Endothelial cell of umbilical vein (primary cell): ENCODE results near the gene KRT82. TPM values are rescaled to one million over a fixed set of nuclear protein-coding genes. Genes with fewer than 3 reads are reported as not detected.

ENCODE experiments used
- BruUV-seq: library from RNA; stranded (reverse); fragments of 400-500 nt; replicated peaks from 2 replicates; lab custom pipeline; 2021; lab: Mats Ljungman, UMichigan
- CTCF ChIA-PET: fragments of 300-600, 350-600 bp; sonication (Branson Sonifier 250); formaldehyde crosslinking; loops from one replicate; lab custom pipeline; 2021; ENCODE audit warnings: antibody characterized with exemption, inconsistent platforms; lab: Charles Lee
- POLR2A ChIA-PET: fragments of 300-600, 350-600 bp; sonication (Branson Sonifier 250); formaldehyde crosslinking; loops from one replicate; lab custom pipeline; 2021; ENCODE audit warnings: antibody characterized with exemption, inconsistent platforms; lab: Charles Lee
- DNase-seq: peaks from one replicate; pipeline ENCODE4 v3.0.0-alpha.2; 2011; ENCODE audit warnings: low read depth, low spot score
- FAIRE-seq: peaks from 2 replicates; lab custom pipeline; 2011; peaks lifted over from hg19 to GRCh38; lab: Jason Lieb, UNC
- H2AFZ ChIP-seq: 2 replicates; pipeline ENCODE4 v1.6.0; 2012; ENCODE audit warnings: low read depth, low read length, control low read depth, inconsistent platforms
- H3K27ac ChIP-seq: 2 replicates; pipeline ENCODE4 v1.5.1; 2011; ENCODE audit warnings: low read depth, mild to moderate bottlenecking, control low read depth, low read length, moderate library complexity; ENCODE audit not compliant: insufficient read depth
- H3K27me3 ChIP-seq, 2 experiments: 2 replicates each; pipeline versions ENCODE4 v1.6.0 to v1.6.1; 2011; ENCODE audit warnings: low read length in 2 of 2, mixed read lengths in 1 of 2; ENCODE audit not compliant: control insufficient read depth in 2 of 2, insufficient read depth in 2 of 2
- H3K36me3 ChIP-seq, 2 experiments: 2 replicates in 1 of 2; 3 replicates in 1 of 2; pipeline ENCODE4 v1.5.1; 2011; ENCODE audit warnings: low read length in 2 of 2, mild to moderate bottlenecking in 1 of 2, moderate library complexity in 1 of 2; ENCODE audit not compliant: control insufficient read depth in 2 of 2, insufficient read depth in 2 of 2; ENCODE audit errors: extremely low read depth in 1 of 2
- H3K4me1 ChIP-seq: 3 replicates; pipeline ENCODE4 v1.5.1; 2011; ENCODE audit warnings: mild to moderate bottlenecking, low read length; ENCODE audit not compliant: control insufficient read depth, insufficient read depth; ENCODE audit errors: extremely low read depth
- H3K4me2 ChIP-seq: 2 replicates; pipeline ENCODE4 v1.6.1; 2011; ENCODE audit warnings: low read length, control low read depth, mixed read lengths; ENCODE audit not compliant: insufficient read depth
- H3K4me3 ChIP-seq, 3 experiments: fragments of 200-600 bp in 1 of 3; sonication (generic), shearing (Covaris generic) in 1 of 3; replicated peaks in 1 of 3; 2 replicates each; pipeline ENCODE4 v1.5.1; 2011 to 2016; ENCODE audit warnings: control low read depth in 3 of 3, low read length in 3 of 3, mild to moderate bottlenecking in 2 of 3, inconsistent platforms in 1 of 3, low read depth in 1 of 3, moderate library complexity in 1 of 3; ENCODE audit not compliant: insufficient read depth in 1 of 3
- H3K79me2 ChIP-seq: 2 replicates; pipeline ENCODE4 v1.6.0; 2012; ENCODE audit warnings: low read length, inconsistent platforms; ENCODE audit not compliant: control insufficient read depth, insufficient read depth
- H3K9ac ChIP-seq: replicated peaks from 2 replicates; pipeline ENCODE3; 2011; ENCODE audit warnings: low read length, control low read depth; ENCODE audit not compliant: insufficient read depth; ENCODE audit errors: extremely low read depth
- H3K9me1 ChIP-seq: replicated peaks from 3 replicates; pipeline ENCODE4 v1.6.0; 2011; ENCODE audit warnings: mild to moderate bottlenecking, low read length; ENCODE audit not compliant: control insufficient read depth, insufficient read depth; ENCODE audit errors: extremely low read depth
- H3K9me3 ChIP-seq: replicated peaks from 2 replicates; pipeline ENCODE4 v1.5.1; 2012; ENCODE audit warnings: low read length, inconsistent platforms; ENCODE audit not compliant: control insufficient read depth, insufficient read depth
- H4K20me1 ChIP-seq: replicated peaks from 2 replicates; pipeline ENCODE3; 2011; ENCODE audit warnings: mild to moderate bottlenecking, low read length; ENCODE audit not compliant: control insufficient read depth, insufficient read depth; ENCODE audit errors: extremely low read depth
- CTCF ChIP-seq, 2 donors: IDR thresholded peaks; 1 replicate in 1 of 2; 2 replicates in 1 of 2; pipeline ENCODE4 v1.5.1; 2011; ENCODE audit warnings: low read length in 2 of 2, mild to moderate bottlenecking in 2 of 2, moderate library complexity in 2 of 2, control low read depth in 1 of 2, inconsistent platforms in 1 of 2, low read depth in 1 of 2; ENCODE audit not compliant: insufficient read depth in 1 of 2; ENCODE audit errors: extremely low read depth in 1 of 2
- EZH2 ChIP-seq: IDR thresholded peaks from 2 replicates; pipeline ENCODE4 v1.6.1; 2012; ENCODE audit warnings: borderline replicate concordance, low read depth, mild to moderate bottlenecking, moderate library complexity, low read length, inconsistent platforms; ENCODE audit not compliant: severe bottlenecking
- FOS ChIP-seq: IDR thresholded peaks from 2 replicates; pipeline ENCODE4 v1.6.1; 2011; ENCODE audit warnings: mild to moderate bottlenecking, low read length, moderate library complexity, borderline replicate concordance; ENCODE audit not compliant: insufficient read depth
- JUN ChIP-seq: IDR thresholded peaks from 2 replicates; pipeline ENCODE4 v1.6.1; 2011; ENCODE audit warnings: borderline replicate concordance, low read depth; ENCODE audit not compliant: insufficient read length, insufficient read depth
- MAX ChIP-seq: IDR thresholded peaks from 2 replicates; pipeline ENCODE4 v1.6.1; 2011; ENCODE audit not compliant: insufficient read depth, insufficient read length
- MYC ChIP-seq: IDR thresholded peaks from one replicate; pipeline ENCODE4 v1.6.1; 2011; ENCODE audit warnings: mild to moderate bottlenecking, low read depth, low read length
- POLR2A ChIP-seq: IDR thresholded peaks from 2 replicates; pipeline ENCODE4 v1.6.1; 2012; ENCODE audit warnings: low read depth, mild to moderate bottlenecking, control low read depth, low read length
- POLR2AphosphoS5 ChIP-seq: IDR thresholded peaks from 2 replicates; pipeline ENCODE4 v1.6.1; 2012; ENCODE audit warnings: low read depth, mild to moderate bottlenecking, control low read depth, low read length, moderate library complexity; ENCODE audit not compliant: insufficient read depth
- dilution Hi-C: fragments of 300-500 bp; cut with MboI; formaldehyde crosslinking; loops from one replicate; pipeline ENCODE4 v1.15.0; 2019; ENCODE audit warnings: low sequenced_read_pairs; ENCODE audit not compliant: extremely low pct_ligation_motif_present
- intact Hi-C: fragments of 100-400 bp; cut with micrococcal nuclease; formaldehyde crosslinking; loops from one replicate; pipeline ENCODE4 v1.10.0; 2022
- polyA plus RNA-seq, 4 experiments: library from polyadenylated mRNA; depleted of rRNA in 3 of 4; stranded (reverse) in 3 of 4; unstranded in 1 of 4; fragments of >200 nt; gene quantifications; 2 replicates each; pipeline versions ENCODE4 v1.2.1 to v1.2.3, GENCODE V29; 2011 to 2012; ENCODE audit warnings: missing spikeins in 1 of 4
- total RNA-seq: library from RNA; stranded (reverse); gene quantifications from 2 replicates; pipeline ENCODE4 v1.2.3, GENCODE V29; 2021

Gene KRT82
- total and polyA plus RNA-seq, 2 donors (not counting 3 experiments of a cell fraction or from before 2014, with no cell fraction given), result not detected

- no peak overlapping the region for H2AFZ ChIP-seq
- no peaks in the 10 kb centered on the region for H3K9me3 ChIP-seq
- intact Hi-C loops (no loop called here), dilution Hi-C loops (no loop called here)
- no peak for TF ChIP-seq POLR2A
- TF ChIP-seq MAX, result no peak
- no peak for TF ChIP-seq CTCF (IDR thresholded peaks at IDR 0.05; ENCODE audit: extremely low read depth in 1 of 2, insufficient read depth in 1 of 2, low read depth in 1 of 2, low read length in 2 of 2)
- no peak for TF ChIP-seq EZH2
- no peak for TF ChIP-seq JUN
- no peak for TF ChIP-seq FOS
- no peak for TF ChIP-seq POLR2AphosphoS5
- no peak for TF ChIP-seq MYC
- no peaks in the 10 kb centered on the region for H4K20me1 ChIP-seq
- H3K9me1 ChIP-seq, result no peaks in the 10 kb centered on the region
- FAIRE-seq (no peak), DNase-seq (no peak)
- H3K27ac ChIP-seq, result no peak overlapping the region
- CTCF ChIA-PET, result no interaction called here
- H3K36me3 ChIP-seq, result no peaks in the 10 kb centered on the region
- H3K79me2 ChIP-seq, result no peaks in the 10 kb centered on the region
- POLR2A ChIA-PET, result no interaction called here
- H3K27me3 ChIP-seq, result peaks cover 7 to 8% of the 10 kb centered on the region in 2 experiments
- no peaks in the 10 kb centered on the region for H3K4me1 ChIP-seq
- H3K4me2 ChIP-seq, result no peak overlapping the region
- no peak overlapping the region for H3K4me3 ChIP-seq
- no peak overlapping the region for H3K9ac ChIP-seq
- BruUV-seq, result no TSS peak
Measured at GRCh38 chr12:52442600-52443061, 36.5 kb upstream of the KRT82 start.
